ENCODE data around the gene AP2M1.

Gene AP2M1

GRCh38 chr3:184218814-184219213, 44.2 kb downstream of the AP2M1 start:
- in situ Hi-C loops (cut with HindIII; ENCODE audit: low sequenced_read_pairs) = no loop called here

- in situ Hi-C loops (cut with HindIII; ENCODE audit: low sequenced_read_pairs) = no loop called here
Measured at GRCh38 chr3:184222521-184222920, 47.9 kb downstream of the AP2M1 start.

DNA sequence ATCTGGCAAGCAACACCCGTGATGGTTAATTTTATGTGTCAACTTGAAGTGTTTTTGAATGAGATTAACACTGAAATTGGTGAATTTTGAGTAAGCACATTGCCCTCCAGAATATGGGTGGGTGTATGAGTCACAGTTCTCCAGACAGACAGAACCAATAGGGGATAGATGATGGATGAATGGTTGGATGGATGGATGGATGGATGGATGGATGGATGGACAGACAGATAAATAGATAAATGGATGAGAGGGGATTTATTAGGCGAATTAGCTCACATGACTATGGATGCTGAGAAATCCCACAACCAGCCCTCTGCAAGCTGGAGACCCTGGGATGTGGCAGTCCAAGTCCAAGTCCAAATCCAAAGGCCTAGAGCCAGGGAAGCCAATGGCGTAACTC, 49.3 kb downstream of the AP2M1 start:
- in situ Hi-C loops (cut with HindIII; ENCODE audit: low sequenced_read_pairs) = no loop called here

DNA sequence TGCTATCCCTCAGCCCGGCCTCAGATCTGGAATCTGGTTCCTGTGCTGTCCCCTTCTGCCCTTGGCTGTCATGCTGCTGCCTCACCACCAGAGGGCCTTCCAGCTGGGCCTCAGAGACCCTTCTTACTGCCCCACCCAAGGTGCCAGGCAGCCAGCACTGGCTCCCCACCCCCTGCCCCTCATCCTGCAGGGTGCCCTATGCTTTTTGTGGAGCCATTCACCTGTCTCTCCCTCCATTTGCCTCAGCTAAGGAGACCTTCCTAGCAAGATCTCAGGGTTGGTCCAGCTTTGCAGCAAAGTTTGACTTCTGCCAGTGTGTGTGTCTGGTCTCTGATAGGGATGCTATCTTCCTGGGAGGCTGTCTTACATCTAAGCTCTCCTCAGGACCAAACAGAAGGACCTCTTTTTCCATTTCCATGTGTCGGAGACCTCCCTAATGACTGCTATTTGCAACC, 52.9 kb downstream of the AP2M1 start:
- in situ Hi-C loops (cut with HindIII; ENCODE audit: low sequenced_read_pairs) = loop anchor here (25.0 kb wide), 1 partner anchor 340 kb away; the partner anchor contains the start of gene PARL

DNA sequence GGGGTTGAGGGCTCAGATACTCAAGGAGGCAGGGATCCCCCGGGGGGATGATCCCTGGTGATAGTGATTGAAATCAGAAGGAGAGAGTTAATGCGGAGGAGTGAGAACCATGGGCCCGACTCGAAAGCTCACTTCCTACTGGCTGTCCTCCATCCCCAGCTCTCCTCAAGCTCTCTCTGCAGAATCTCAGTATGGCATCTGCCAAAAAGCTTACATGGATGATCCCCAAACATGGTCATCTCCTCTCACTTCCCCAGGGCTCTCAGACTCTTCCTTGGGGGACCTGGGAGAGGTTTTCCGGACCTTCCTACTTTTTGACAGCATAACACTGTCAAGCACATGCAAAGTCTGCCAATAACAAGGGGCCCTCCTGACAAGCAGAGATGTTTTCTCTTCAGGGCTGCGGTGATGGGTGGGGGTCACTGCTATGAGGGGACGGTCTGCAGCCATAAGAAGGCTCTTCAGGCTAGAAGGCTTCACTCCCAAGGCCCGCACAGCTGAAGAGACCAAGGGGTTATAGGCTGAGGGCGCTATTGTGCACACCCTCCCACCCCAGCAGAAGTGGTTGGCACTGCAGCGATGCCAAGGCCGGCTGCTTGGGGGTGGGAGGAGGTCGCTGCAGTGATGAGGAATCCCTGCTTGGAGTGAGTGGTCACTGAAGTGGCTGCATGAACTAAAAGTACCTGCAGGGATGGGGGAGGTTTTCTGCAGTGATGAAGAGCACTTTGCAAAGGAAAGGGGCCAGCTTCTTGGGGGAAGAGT, 53.9 kb downstream of the AP2M1 start:
- in situ Hi-C loops (cut with HindIII; ENCODE audit: low sequenced_read_pairs) = loop anchor here (25.0 kb wide), 1 partner anchor 341 kb away; the partner anchor contains the start of gene PARL

DNA sequence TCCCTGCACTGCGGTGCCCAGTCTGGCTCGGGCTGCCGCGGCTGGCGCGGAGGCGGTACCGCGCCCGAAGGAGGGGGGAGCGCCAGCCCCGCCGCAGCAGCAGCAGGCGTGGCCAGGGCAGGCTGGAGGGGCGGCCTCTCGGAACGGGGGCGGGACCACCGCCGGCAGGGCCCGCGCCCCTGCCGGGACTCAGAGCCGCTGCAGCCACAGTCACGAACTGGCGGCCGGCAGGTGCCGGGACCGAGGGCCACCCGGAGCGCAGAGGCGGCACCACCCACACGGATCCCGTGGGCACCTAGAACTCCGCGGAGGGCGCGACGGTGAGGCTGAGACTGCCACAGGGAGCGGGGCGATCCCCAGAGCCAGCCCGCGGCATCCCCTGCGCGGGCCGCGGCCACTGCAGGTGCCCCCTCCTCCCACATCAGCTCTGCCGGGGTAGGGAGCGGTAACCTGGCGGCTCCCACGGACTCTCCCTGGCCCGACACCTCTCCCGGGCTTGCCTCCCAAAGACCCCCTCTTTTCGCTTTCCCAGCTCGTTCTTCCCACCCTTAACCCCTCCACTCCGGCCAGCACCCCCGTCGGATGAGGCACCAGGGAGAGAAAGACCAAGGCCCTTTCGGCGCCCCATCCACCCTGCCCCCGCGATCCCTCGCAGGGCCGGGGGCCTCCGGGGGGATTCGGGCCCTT, 54.9 kb downstream of the AP2M1 start, which contains the start of gene VWA5B2:
Gene VWA5B2 (plus strand): TSS at position 192 of the 687 bp plus-strand sequence. CDS start 944 bp downstream, outside the sequence.
- in situ Hi-C loops (cut with HindIII; ENCODE audit: low sequenced_read_pairs) = loop anchor here (25.0 kb wide), 1 partner anchor 342 kb away; the partner anchor contains the start of gene PARL

GRCh38 chr3:184230081-184230602, 55.5 kb downstream of the AP2M1 start:
- in situ Hi-C loops (cut with HindIII; ENCODE audit: low sequenced_read_pairs) = loop anchor here (25.0 kb wide), 1 partner anchor 343 kb away; the partner anchor contains the start of gene PARL

GRCh38 chr3:184230603-184231528, 56.2 kb downstream of the AP2M1 start:
- in situ Hi-C loops (cut with HindIII; ENCODE audit: low sequenced_read_pairs) = loop anchor here (25.0 kb wide), 1 partner anchor 344 kb away; the partner anchor contains the start of gene PARL

GRCh38 chr3:184231671-184232070, 57.0 kb downstream of the AP2M1 start:
- in situ Hi-C loops (cut with HindIII; ENCODE audit: low sequenced_read_pairs) = loop anchor here (25.0 kb wide), 1 partner anchor 344 kb away; the partner anchor contains the start of gene PARL

DNA sequence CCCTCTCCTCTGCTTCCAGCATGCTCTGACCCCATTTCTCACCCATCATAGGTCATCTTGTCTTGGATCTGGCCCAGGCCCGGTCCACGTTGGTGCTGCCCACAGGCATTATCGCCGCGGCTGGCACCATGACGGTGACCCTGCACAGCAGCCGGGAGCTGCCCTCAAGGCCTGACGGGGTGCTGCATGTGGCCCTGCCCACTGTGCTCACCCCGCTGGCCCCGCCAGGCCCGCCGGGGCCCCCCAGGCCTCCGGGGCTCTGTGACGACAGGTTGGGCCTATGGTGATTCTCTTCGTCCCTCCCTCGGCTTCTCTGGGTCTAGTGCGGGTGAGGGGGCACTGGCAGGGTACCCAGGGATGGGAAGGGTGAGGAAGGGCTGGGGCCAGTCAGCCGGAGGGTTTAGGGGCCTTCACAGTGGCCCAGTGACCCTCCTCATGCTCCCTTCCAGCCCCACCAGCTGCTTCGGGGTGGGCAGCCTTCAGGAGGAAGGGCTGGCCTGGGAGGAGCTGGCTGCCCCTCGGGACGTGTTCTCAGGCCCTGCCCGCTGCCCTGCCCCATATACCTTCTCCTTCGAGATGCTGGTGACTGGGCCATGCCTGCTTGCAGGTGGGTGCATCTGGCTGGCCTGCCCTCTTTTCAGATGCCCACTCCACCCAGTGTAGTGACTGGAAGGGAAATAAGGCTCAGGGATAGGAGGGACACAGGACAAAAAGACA, 58.6 kb downstream of the AP2M1 start:
- in situ Hi-C loops (cut with HindIII; ENCODE audit: low sequenced_read_pairs) = loop anchor here (25.0 kb wide), 1 partner anchor 346 kb away; the partner anchor contains the start of gene PARL

Data from DLD1 (cell line).